GM12891 (cell line): Measurements from ENCODE around the gene CAMK2G.

Source experiments
- PAX5 ChIP-seq: IDR thresholded peaks from 2 replicates; pipeline ENCODE4 v1.6.1; 2011; ENCODE audit warnings: low read length, moderate library complexity, mild to moderate bottlenecking; ENCODE audit not compliant: insufficient read depth, severe bottlenecking
- POLR2A ChIP-seq: IDR thresholded peaks from 2 replicates; pipeline ENCODE4 v1.6.1; 2011; ENCODE audit warnings: low read depth, low read length, control low read depth
- POLR2AphosphoS5 ChIP-seq: IDR thresholded peaks from 2 replicates; pipeline ENCODE4 v1.6.1; 2011; ENCODE audit warnings: low read depth, low read length, control low read depth
- SPI1 ChIP-seq: IDR thresholded peaks from 2 replicates; pipeline ENCODE4 v1.6.1; 2011; ENCODE audit warnings: low read depth, low read length, control low read depth
- TAF1 ChIP-seq: IDR thresholded peaks from 2 replicates; pipeline ENCODE4 v1.6.1; 2011; ENCODE audit warnings: low read depth, low read length, control low read depth

GRCh38 chr10:73823391-73823790 lies 51.0 kb downstream of the CAMK2G start:
- TF ChIP-seq POLR2AphosphoS5 (no peak), POLR2A (no peak), PAX5 (no peak), TAF1 (no peak), SPI1 (no peak)
